K562 (cell line): ENCODE measurements around the gene MRPL32. TPM values are rescaled to one million over a fixed set of nuclear protein-coding genes. Genes with fewer than 3 reads are reported as not detected.
A peak's percentile ranks its signal among the peaks of the same experiment; 100 is the strongest.

Source experiments
- ATF4 ChIP-seq: fragments of 450-650 bp; formaldehyde crosslinking; IDR thresholded peaks from 2 replicates; pipeline ENCODE4 v1.4.0; 2022; ENCODE audit warnings: mild to moderate bottlenecking, moderate library complexity
- ATF7 ChIP-seq: fragments of 450-650 bp; IDR thresholded peaks from 2 replicates; pipeline ENCODE4 v1.7.1; 2014; ENCODE audit warnings: mild to moderate bottlenecking, moderate library complexity
- CEBPZ ChIP-seq: fragments of 150-350 bp; IDR thresholded peaks from 2 replicates; pipeline ENCODE4 v1.6.1; 2014; ENCODE audit warnings: low read depth, mild to moderate bottlenecking, low read length, borderline replicate concordance
- CREB1 ChIP-seq, 2 experiments: sonication (generic) in 1 of 2; formaldehyde crosslinking in 1 of 2; IDR thresholded peaks; 2 replicates each; pipeline versions ENCODE4 v1.6.1 to v1.8.0; 2012 to 2022; ENCODE audit warnings: inconsistent platforms in 1 of 2, mild to moderate bottlenecking in 1 of 2, missing genetic modification reagents in 1 of 2, moderate library complexity in 1 of 2
- CREBBP ChIP-seq: IDR thresholded peaks from one replicate; pipeline ENCODE4 v1.6.1; 2012; ENCODE audit warnings: low read depth, mild to moderate bottlenecking, control low read depth, inconsistent platforms, low read length
- E2F1 ChIP-seq: sonication (generic); formaldehyde crosslinking; IDR thresholded peaks from 2 replicates; pipeline ENCODE4 v1.8.1; 2023; ENCODE audit warnings: mild to moderate bottlenecking, missing genetic modification reagents, moderate library complexity
- GTF2A2 ChIP-seq: IDR thresholded peaks from 2 replicates; pipeline ENCODE4 v1.6.1; 2016; ENCODE audit warnings: mild to moderate bottlenecking, missing genetic modification characterization, missing compliant biosample characterization
- HDAC2 ChIP-seq: fragments of 450-650 bp; IDR thresholded peaks from 2 replicates; pipeline ENCODE4 v1.6.1; 2016; ENCODE audit warnings: mild to moderate bottlenecking
- HMGXB4 ChIP-seq: sonication (generic); formaldehyde crosslinking; IDR thresholded peaks from 2 replicates; pipeline ENCODE4 v1.8.1; 2023; ENCODE audit warnings: mild to moderate bottlenecking, missing genetic modification reagents
- NCOR1 ChIP-seq: fragments of 450-650 bp; IDR thresholded peaks from 2 replicates; pipeline ENCODE4 v1.6.1; 2016; ENCODE audit warnings: mild to moderate bottlenecking, moderate library complexity
- TAF7 ChIP-seq: fragments of 450-650 bp; IDR thresholded peaks from 2 replicates; pipeline ENCODE4 v1.6.1; 2016; ENCODE audit warnings: missing genetic modification characterization, missing compliant biosample characterization
- ZBTB43 ChIP-seq: sonication (generic); formaldehyde crosslinking; IDR thresholded peaks from 2 replicates; pipeline ENCODE4 v1.8.0; 2023; ENCODE audit warnings: mild to moderate bottlenecking, missing genetic modification reagents
- ZBTB9 ChIP-seq: fragments of 450-650 bp; formaldehyde crosslinking; IDR thresholded peaks from 2 replicates; pipeline ENCODE4 v1.4.0; 2020; ENCODE audit warnings: mild to moderate bottlenecking, moderate library complexity
- ZNF282 ChIP-seq: sonication (generic); formaldehyde crosslinking; IDR thresholded peaks from 2 replicates; pipeline ENCODE4 v1.8.1; 2023; ENCODE audit warnings: missing genetic modification reagents
- polyA plus RNA-seq, 8 experiments: library from polyadenylated mRNA; depleted of rRNA in 4 of 8; stranded (reverse) in 5 of 8; unstranded in 3 of 8; fragments of >200 nt; fragmentation: Nextera tagmentation in 2 of 8; fragmentation: Illumina TruSeq in 1 of 8; extraction: Ambion mirVana in 2 of 8; extraction: Trizol in 1 of 8; gene quantifications; 2 replicates each; pipeline versions ENCODE4 v1.2.1 to v1.2.3, GENCODE V29; 2011 to 2014; ENCODE audit warnings: inconsistent platforms in 1 of 8, missing spikeins in 1 of 8
- total RNA-seq, 7 experiments: library from RNA; depleted of rRNA in 6 of 7; stranded (reverse); fragments of >200 nt in 6 of 7; fragmentation: Illumina TruSeq in 2 of 7; extraction: Trizol in 2 of 7; gene quantifications; 2 replicates each; pipeline versions ENCODE4 v1.2.1 to v1.2.3, GENCODE V29; 2011 to 2021; ENCODE audit warnings: low replicate concordance in 1 of 7

MRPL32 gene
- total and polyA plus RNA-seq, 9 of the 15 experiments (the other 6 are each of a cell fraction or from before 2014, with no cell fraction given) = 75.5 to 351 (median 138) TPM

- TF ChIP-seq GTF2A2 (tag) (no peak), ATF7 (peak; percentile 42; the same call in 1 of the 2 replicates), TAF7 (peak; percentile 94), CEBPZ (no peak), ZBTB9 (CRISPR knock-in tag) (no peak), CREB1 (IDR thresholded peaks at IDR 0.05) (no peak), CREB1 (CRISPR knock-in tag; IDR thresholded peaks at IDR 0.05) (peak; percentile 31; the same call in 1 of the 2 replicates), HMGXB4 (CRISPR knock-in tag) (peak; percentile 47; the same call in 1 of the 2 replicates), CREBBP (no peak), E2F1 (peak; percentile 11; the same call in 1 of the 2 replicates), NCOR1 (no peak), HDAC2 (peak; percentile 65; the same call in 1 of the 2 replicates), ATF4 (CRISPR knock-in tag) (no peak), ZNF282 (CRISPR knock-in tag) (no peak), ZBTB43 (no peak)
These were observed at the start of gene MRPL32, which contains the start of gene PSMA2 (continued) for GRCh38 chr7:42931834-42932651.
